CD4-positive, alpha-beta T cell treated with Interleukin-2 at 100 ng/mL for 4 hours (primary cell): ENCODE results near the gene LDLRAP1.

ENCODE experiments used
- DNase-seq: peaks from one replicate; pipeline ENCODE4 v3.0.0-alpha.2; 2020; ENCODE audit warnings: low spot score

LDLRAP1 gene

GRCh38 chr1:25543425-25544242 is at the start of gene LDLRAP1:
TSS of gene LDLRAP1 (plus strand) at chr1:25543606. CDS start at chr1:25543699, 93 bp downstream.
- DNase-seq: peak; percentile 52

- no peak for DNase-seq
These were observed 48.5 kb upstream of the LDLRAP1 start for GRCh38 chr1:25494952-25495351.

- DNase-seq: no peak
These were observed 42.7 kb upstream of the LDLRAP1 start for GRCh38 chr1:25500694-25501093.

GRCh38 chr1:25501235-25502058 is 42.0 kb upstream of the LDLRAP1 start:
- no peak for DNase-seq

- DNase-seq: no peak
These were observed 40.4 kb upstream of the LDLRAP1 start for GRCh38 chr1:25502957-25503356.

GRCh38 chr1:25503551-25504426 is 39.6 kb upstream of the LDLRAP1 start:
- DNase-seq: peak; percentile 65

GRCh38 chr1:25504706-25505595 is 38.5 kb upstream of the LDLRAP1 start:
- no peak for DNase-seq

GRCh38 chr1:25505656-25506385 is 37.6 kb upstream of the LDLRAP1 start:
- no peak for DNase-seq

- DNase-seq: peak; percentile 34
These were observed 36.6 kb upstream of the LDLRAP1 start for GRCh38 chr1:25506566-25507463.

GRCh38 chr1:25513666-25514065 is 29.7 kb upstream of the LDLRAP1 start:
- DNase-seq: no peak

GRCh38 chr1:25515033-25515432 is 28.4 kb upstream of the LDLRAP1 start:
- DNase-seq: no peak

GRCh38 chr1:25516686-25517085 is 26.7 kb upstream of the LDLRAP1 start:
- no peak for DNase-seq

GRCh38 chr1:25517476-25518394 is 25.7 kb upstream of the LDLRAP1 start:
- no peak for DNase-seq

GRCh38 chr1:25519624-25520023 is 23.8 kb upstream of the LDLRAP1 start:
- DNase-seq: no peak

GRCh38 chr1:25520446-25521061 is 22.9 kb upstream of the LDLRAP1 start:
- DNase-seq: peak; percentile 76

GRCh38 chr1:25522031-25522655 is 21.3 kb upstream of the LDLRAP1 start:
- DNase-seq: no peak

GRCh38 chr1:25523542-25523941 is 19.9 kb upstream of the LDLRAP1 start:
- DNase-seq: no peak
